ENCODE measurements around the gene HOXB6. TPM values are rescaled to one million over a fixed set of nuclear protein-coding genes. Genes with fewer than 3 reads are reported as not detected.
A peak's percentile ranks its signal among the peaks of the same experiment; 100 is the strongest.

The HOXB6 gene
- total RNA-seq, 4 donors from 2014 or later = 9.2 to 22.7 (median 15.5) TPM

GRCh38 chr17:48619826-48620449, 15.2 kb upstream of the HOXB6 start:
- TF ChIP-seq, protein P1, sequence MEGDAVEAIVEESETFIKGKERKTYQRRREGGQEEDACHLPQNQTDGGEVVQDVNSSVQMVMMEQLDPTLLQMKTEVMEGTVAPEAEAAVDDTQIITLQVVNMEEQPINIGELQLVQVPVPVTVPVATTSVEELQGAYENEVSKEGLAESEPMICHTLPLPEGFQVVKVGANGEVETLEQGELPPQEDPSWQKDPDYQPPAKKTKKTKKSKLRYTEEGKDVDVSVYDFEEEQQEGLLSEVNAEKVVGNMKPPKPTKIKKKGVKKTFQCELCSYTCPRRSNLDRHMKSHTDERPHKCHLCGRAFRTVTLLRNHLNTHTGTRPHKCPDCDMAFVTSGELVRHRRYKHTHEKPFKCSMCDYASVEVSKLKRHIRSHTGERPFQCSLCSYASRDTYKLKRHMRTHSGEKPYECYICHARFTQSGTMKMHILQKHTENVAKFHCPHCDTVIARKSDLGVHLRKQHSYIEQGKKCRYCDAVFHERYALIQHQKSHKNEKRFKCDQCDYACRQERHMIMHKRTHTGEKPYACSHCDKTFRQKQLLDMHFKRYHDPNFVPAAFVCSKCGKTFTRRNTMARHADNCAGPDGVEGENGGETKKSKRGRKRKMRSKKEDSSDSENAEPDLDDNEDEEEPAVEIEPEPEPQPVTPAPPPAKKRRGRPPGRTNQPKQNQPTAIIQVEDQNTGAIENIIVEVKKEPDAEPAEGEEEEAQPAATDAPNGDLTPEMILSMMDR (IDR thresholded peaks at IDR 0.05) = no peak
- DNase-seq (ENCODE audit: low spot score) = no peak
- no peak for ATAC-seq (ENCODE audit: low FRiP score)

GRCh38 chr17:48618256-48618896, 13.6 kb upstream of the HOXB6 start:
- ATAC-seq (ENCODE audit: low FRiP score) (peak; percentile 79), DNase-seq (ENCODE audit: low spot score) (peak; percentile 78)
- TF ChIP-seq, protein P1 (IDR thresholded peaks at IDR 0.05) = peak in 2 of 3 donors; percentile 60 to 72

- DNase-seq (ENCODE audit: low spot score) (no peak), ATAC-seq (ENCODE audit: low FRiP score) (no peak)
- TF ChIP-seq, protein P1 (IDR thresholded peaks at IDR 0.05) = no peak
These were observed 12.9 kb upstream of the HOXB6 start for GRCh38 chr17:48617471-48618255.

GRCh38 chr17:48616717-48617470, 12.1 kb upstream of the HOXB6 start:
- TF ChIP-seq, protein P1 (IDR thresholded peaks at IDR 0.05) = no peak
- DNase-seq (ENCODE audit: low spot score) (no peak), ATAC-seq (ENCODE audit: low FRiP score) (no peak)

DNA sequence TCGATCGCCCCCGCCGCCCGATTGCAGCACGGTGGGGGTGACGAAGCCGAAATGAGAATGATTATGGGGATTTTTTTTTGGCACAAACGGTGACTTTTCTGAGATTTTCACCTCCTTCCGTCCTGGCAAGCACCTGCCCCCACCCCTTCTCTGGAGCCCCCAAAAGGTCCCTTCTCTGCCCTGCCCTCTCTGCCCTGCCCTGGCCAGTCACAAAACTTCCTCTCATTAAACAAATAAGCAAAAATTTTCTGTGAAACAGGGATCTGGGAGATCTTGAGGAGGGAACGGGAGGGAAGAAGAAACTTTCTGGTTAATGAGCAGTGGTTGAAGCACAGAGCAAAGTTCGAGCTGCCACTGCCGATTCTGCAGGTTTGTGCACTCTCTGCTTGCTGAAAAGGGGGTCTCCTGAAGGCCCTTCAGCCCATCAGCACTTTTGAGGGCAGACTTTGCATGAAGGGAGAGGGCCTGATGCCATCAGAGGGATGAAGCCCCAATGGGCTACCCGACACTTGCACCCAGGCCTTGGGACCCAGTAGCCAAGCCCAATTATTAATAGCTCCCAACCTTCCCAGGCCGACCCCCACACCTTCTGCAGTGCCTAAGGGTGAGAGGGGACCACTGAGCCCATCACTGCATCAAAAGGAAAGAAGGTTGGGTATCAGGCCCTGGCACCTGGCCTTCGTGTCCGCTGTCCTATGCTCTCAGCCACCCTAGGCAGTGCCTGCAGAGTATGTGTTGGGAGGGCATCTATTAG, 11.4 kb upstream of the HOXB6 start:
- ATAC-seq (ENCODE audit: low FRiP score) = no peak
- DNase-seq (ENCODE audit: low spot score) = no peak
- TF ChIP-seq, protein P1 (IDR thresholded peaks at IDR 0.05) = no peak

Measured in omental fat pad (tissue), 4 donors.